Stimulated activated naive B cell treated with anti-CD40 and anti-IgM and Interleukin-4, amounts not matched to agents 10 μg/mL and 1 μg/mL and 100 μg/mL, for 72 hours (primary cell): Measurements from ENCODE around the gene ALOX12B.
"Not testable (repeated sequence)": the region's sequence is repeated elsewhere in the genome, so short reads cannot be mapped to it uniquely, and the experiment has no call there.

Source experiments
- ATAC-seq, 2 donors: fragments of 150-1000 bp; cut with Tn5 transposase; replicated peaks; 2 replicates each; pipeline ENCODE4 v1.10.0; 2021; ENCODE audit warnings: moderate library complexity in 1 of 2
- DNase-seq: peaks from one replicate; pipeline ENCODE4 v3.0.0; 2021
- H3K27ac Mint-ChIP-seq: one replicate; pipeline ENCODE4 v1.8.0; 2022; ENCODE audit warnings: mild to moderate bottlenecking, mixed read lengths
- H3K27me3 Mint-ChIP-seq, 2 donors: one replicate each; pipeline ENCODE4 v1.8.0; 2022; ENCODE audit warnings: mixed read lengths in 2 of 2
- H3K36me3 Mint-ChIP-seq, 2 donors: one replicate each; pipeline ENCODE4 v1.8.0; 2022; ENCODE audit warnings: mixed read lengths in 2 of 2, mild to moderate bottlenecking in 1 of 2
- H3K4me1 Mint-ChIP-seq, 2 donors: one replicate each; pipeline ENCODE4 v1.8.0; 2022; ENCODE audit warnings: mixed read lengths in 2 of 2, mild to moderate bottlenecking in 1 of 2
- H3K4me3 Mint-ChIP-seq, 2 donors: one replicate each; pipeline ENCODE4 v1.8.0; 2022; ENCODE audit warnings: mild to moderate bottlenecking in 2 of 2, mixed read lengths in 2 of 2, moderate library complexity in 1 of 2
- H3K9me3 Mint-ChIP-seq, 2 donors: one replicate each; pipeline ENCODE4 v1.8.0; 2022; ENCODE audit warnings: mixed read lengths in 2 of 2, mild to moderate bottlenecking in 1 of 2

ALOX12B gene

DNA sequence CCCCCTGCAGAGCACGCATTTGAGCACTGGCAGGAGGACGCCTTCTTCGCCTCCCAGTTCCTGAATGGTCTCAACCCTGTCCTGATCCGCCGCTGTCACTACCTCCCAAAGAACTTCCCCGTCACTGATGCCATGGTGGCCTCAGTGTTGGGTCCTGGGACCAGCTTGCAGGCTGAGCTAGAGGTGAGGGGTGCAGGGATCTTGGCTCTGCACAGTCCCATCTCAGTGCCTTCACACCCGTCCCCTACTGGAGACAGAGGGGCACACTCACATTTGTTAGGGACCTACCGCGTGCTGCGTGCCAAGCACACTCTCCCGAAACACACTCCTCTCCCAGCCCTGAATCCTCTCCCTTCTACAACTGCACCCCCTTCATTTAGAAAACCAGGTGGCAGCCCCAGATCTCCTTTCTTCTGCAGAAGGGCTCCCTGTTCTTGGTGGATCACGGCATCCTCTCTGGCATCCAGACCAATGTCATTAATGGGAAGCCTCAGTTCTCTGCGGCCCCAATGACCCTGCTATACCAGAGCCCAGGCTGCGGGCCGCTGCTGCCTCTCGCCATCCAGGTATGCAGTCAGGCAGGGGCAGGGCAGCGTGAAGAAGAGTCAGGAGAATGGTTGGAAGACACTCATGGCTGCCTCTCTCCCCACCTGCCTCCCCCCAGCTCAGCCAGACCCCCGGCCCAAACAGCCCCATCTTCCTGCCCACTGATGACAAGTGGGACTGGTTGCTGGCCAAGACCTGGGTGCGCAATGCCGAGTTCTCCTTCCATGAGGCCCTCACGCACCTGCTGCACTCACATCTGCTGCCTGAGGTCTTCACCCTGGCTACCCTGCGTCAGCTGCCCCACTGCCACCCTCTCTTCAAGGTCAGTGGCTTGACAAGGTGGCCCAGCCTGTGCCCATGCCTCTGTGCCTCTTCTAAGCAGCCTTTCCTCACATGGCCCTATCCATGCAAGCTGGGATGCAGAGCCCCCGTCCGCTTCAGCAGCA lies 42.4 kb downstream of the ALOX12B start:
- Mint-ChIP-seq H3K27me3 (peaks cover 20 to 46% of the 10 kb centered on the region in 2 donors), H3K9me3 (no peaks in the 10 kb centered on the region), H3K4me1 (no peaks in the 10 kb centered on the region), H3K4me3 (no peak overlapping the region), H3K27ac (no peak overlapping the region), H3K36me3 (no peaks in the 10 kb centered on the region)
- DNase-seq = no peak
- no peak for ATAC-seq

- no peak overlapping the region for H3K27ac Mint-ChIP-seq
- peaks cover 7 to 19% of the 10 kb centered on the region in 2 donors for H3K4me1 Mint-ChIP-seq
- peak in 1 of 2 donors; percentile 38 for ATAC-seq
- peaks cover 0 to 4% of the 10 kb centered on the region in 2 donors for H3K36me3 Mint-ChIP-seq
- no peaks in the 10 kb centered on the region for H3K9me3 Mint-ChIP-seq
- no peak for DNase-seq
- H3K4me3 Mint-ChIP-seq = no peak overlapping the region
- peaks cover 37 to 70% of the 10 kb centered on the region in 2 donors for H3K27me3 Mint-ChIP-seq
Measured at GRCh38 chr17:8041979-8042378, 45.5 kb downstream of the ALOX12B start.

DNA sequence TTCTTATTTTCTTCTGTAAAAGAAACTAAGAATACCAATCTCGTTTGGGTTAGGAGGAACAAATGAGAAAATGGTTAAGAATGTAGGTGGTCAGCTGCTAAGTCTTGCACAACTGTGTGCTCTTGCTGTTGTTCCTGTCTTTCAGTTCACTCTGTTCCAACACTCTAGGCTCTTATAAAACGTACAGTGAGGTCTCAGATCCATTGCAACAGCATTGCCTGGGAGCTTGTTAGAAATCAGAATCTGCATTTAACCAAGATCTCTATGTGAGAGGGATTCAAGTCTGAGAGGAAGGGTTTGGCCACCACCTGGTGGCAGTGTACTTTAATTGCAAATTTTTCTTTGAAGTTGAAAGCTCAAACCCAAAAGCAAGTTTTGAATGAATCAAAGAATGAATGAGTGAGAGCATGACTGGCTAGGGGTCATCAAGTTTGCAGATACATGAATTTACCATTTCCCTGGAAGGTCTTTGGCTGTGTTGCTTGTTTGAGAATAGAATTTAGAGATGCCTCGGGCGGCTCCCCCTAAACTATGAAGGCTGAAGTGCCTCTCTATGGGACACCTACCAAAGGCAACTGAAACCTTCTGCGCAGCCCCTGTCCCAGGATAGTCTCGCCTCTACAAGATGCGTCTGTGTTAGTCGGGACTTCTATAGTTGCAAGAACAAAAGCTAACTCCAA lies 46.1 kb downstream of the ALOX12B start:
- Mint-ChIP-seq H3K9me3 (no peaks in the 10 kb centered on the region), H3K36me3 (peaks cover 0 to 4% of the 10 kb centered on the region in 2 donors), H3K27me3 (peaks cover 32 to 64% of the 10 kb centered on the region in 2 donors), H3K4me3 (no peak overlapping the region), H3K4me1 (peaks cover 7 to 19% of the 10 kb centered on the region in 2 donors), H3K27ac (no peak overlapping the region)
- ATAC-seq = peak; percentile 67 to 70
- DNase-seq = no peak

- no peak overlapping the region for H3K27ac Mint-ChIP-seq
- no peaks in the 10 kb centered on the region for H3K9me3 Mint-ChIP-seq
- DNase-seq (no peak), ATAC-seq (no peak)
- peaks cover 7 to 19% of the 10 kb centered on the region in 2 donors for H3K4me1 Mint-ChIP-seq
- H3K27me3 Mint-ChIP-seq = peaks cover 32 to 56% of the 10 kb centered on the region in 2 donors
- H3K36me3 Mint-ChIP-seq = peaks cover 0 to 4% of the 10 kb centered on the region in 2 donors
- no peak overlapping the region for H3K4me3 Mint-ChIP-seq
Measured at GRCh38 chr17:8039611-8040168, 47.8 kb downstream of the ALOX12B start.

GRCh38 chr17:8038954-8039610 lies 48.4 kb downstream of the ALOX12B start, which contains the start of gene ALOX15B:
TSS of gene ALOX15B (plus strand) at chr17:8039059. CDS start at chr17:8039156, 97 bp downstream.
- ATAC-seq = peak in 1 of 2 donors; percentile 12
- DNase-seq = no peak
- H3K9me3 Mint-ChIP-seq = no peaks in the 10 kb centered on the region
- peak within 1 kb of the TSS in 1 of 2 donors; percentile 58 for H3K4me3 Mint-ChIP-seq
- peaks cover 7 to 19% of the 10 kb centered on the region in 2 donors for H3K4me1 Mint-ChIP-seq
- H3K36me3 Mint-ChIP-seq = peaks cover 0 to 4% of the 10 kb centered on the region in 2 donors
- peak within 1 kb of the TSS; percentile 53 for H3K27ac Mint-ChIP-seq
- H3K27me3 Mint-ChIP-seq = peaks cover 32 to 58% of the 10 kb centered on the region in 2 donors

DNA sequence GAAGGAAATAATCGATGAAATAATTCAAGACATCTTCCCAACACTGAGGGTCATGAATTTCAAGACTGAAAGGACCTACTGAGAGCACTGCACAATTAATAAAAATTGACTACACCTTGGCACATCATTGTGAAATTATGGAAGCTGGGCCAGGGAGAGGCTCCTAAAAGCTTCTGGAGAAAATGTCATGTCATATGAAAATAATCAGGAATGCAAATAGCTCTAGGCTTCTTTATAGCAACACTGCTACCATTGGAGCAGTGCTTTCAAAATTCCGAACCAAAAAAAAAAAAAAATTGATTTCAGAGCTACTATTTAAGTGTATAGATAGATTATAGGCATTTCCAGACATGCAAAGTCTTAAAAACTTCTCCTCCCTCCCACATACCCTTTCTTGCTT lies 55.1 kb downstream of the ALOX12B start:
- no peak overlapping the region for H3K27ac Mint-ChIP-seq
- peaks cover 33 to 54% of the 10 kb centered on the region in 2 donors for H3K27me3 Mint-ChIP-seq
- H3K4me3 Mint-ChIP-seq = no peak overlapping the region
- no peaks in the 10 kb centered on the region for H3K4me1 Mint-ChIP-seq
- no peaks in the 10 kb centered on the region for H3K36me3 Mint-ChIP-seq
- no peak for DNase-seq
- no peak for ATAC-seq
- H3K9me3 Mint-ChIP-seq = no peaks in the 10 kb centered on the region

GRCh38 chr17:8031950-8032349 lies 55.6 kb downstream of the ALOX12B start:
- no peak for ATAC-seq
- DNase-seq = no peak
- Mint-ChIP-seq H3K36me3 (no peaks in the 10 kb centered on the region), H3K4me3 (no peak overlapping the region), H3K9me3 (no peaks in the 10 kb centered on the region), H3K27me3 (peaks cover 35 to 56% of the 10 kb centered on the region in 2 donors), H3K4me1 (no peaks in the 10 kb centered on the region), H3K27ac (no peak overlapping the region)

DNA sequence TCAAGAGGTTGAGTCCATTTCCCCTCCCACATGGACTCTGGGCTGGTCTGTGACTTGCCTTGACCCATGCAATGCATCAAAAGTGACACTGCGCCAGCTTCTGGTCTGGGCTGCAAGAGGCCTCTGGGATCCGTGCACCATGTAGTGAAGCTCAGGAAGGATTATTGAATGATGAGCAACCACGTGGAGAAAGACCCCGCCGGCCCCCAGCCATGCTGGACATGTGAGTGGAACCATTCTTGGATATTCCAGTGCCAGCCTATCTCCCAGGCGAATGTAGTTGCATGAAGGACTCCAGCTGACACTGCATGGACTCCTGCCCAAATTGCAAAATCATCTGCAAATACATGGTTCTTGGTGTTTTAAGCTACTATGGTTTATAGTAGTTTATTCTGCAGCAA lies 56.3 kb downstream of the ALOX12B start:
- peaks cover 37 to 60% of the 10 kb centered on the region in 2 donors for H3K27me3 Mint-ChIP-seq
- no peaks in the 10 kb centered on the region for H3K4me1 Mint-ChIP-seq
- H3K4me3 Mint-ChIP-seq = no peak overlapping the region
- H3K36me3 Mint-ChIP-seq = no peaks in the 10 kb centered on the region
- no peak for ATAC-seq
- no peak for DNase-seq
- H3K9me3 Mint-ChIP-seq = no peaks in the 10 kb centered on the region
- H3K27ac Mint-ChIP-seq = no peak overlapping the region

DNA sequence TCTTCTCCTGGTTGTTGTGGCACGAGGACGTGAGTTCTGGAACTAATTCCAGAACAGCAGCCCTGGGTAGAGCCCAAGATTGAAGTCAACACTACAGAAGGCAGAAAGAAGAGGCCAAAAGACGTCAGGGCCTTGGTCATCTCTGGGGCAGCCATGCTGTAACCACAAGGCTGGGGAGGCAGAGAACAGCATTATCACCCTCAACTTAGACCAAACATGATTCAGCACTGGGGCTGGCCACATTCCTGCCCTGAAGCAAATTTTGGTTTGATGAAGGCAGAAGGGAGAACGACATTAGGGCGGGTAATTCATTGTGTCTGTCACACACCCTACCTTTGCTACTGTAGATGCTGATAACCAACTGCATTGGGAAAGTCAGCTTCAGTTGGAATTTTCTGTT lies 58.4 kb downstream of the ALOX12B start:
- H3K27ac Mint-ChIP-seq = no peak overlapping the region
- ATAC-seq = no peak
- H3K4me1 Mint-ChIP-seq = no peaks in the 10 kb centered on the region
- DNase-seq = no peak
- H3K36me3 Mint-ChIP-seq = no peaks in the 10 kb centered on the region
- H3K27me3 Mint-ChIP-seq = peaks cover 47 to 74% of the 10 kb centered on the region in 2 donors
- H3K4me3 Mint-ChIP-seq = no peak overlapping the region
- no peaks in the 10 kb centered on the region for H3K9me3 Mint-ChIP-seq

GRCh38 chr17:8025176-8025911 lies 62.2 kb downstream of the ALOX12B start:
- Mint-ChIP-seq H3K4me1 (no peaks in the 10 kb centered on the region), H3K9me3 (no peaks in the 10 kb centered on the region), H3K36me3 (no peaks in the 10 kb centered on the region), H3K27me3 (peaks cover 48 to 71% of the 10 kb centered on the region in 2 donors), H3K27ac (peak overlapping the region; percentile 43), H3K4me3 (no peak overlapping the region)
- ATAC-seq = no peak
- DNase-seq = no peak

DNA sequence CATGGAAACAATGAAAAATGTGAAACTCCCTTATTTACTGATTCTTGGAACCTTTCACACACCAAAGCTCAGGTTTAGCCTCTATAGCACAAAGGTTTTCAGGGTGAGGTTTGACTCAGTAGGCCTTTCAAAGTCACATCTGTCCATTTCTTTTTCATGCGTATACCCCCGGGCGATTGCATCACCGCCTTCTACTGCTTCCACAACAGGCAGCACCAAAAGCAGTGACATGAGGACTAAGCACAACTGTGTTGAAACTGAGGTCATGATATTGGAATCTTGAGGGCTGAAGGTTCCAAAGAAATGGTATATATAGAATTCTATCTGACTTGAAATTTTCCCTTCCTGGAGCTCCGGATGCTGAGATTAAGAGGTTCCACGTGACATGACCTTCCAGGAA lies 63.4 kb downstream of the ALOX12B start:
- H3K4me3 Mint-ChIP-seq, DNase-seq, ATAC-seq, H3K9me3 Mint-ChIP-seq, H3K36me3 Mint-ChIP-seq, H3K4me1 Mint-ChIP-seq, H3K27ac Mint-ChIP-seq: not testable (repeated sequence)
- peaks cover 53 to 75% of the 10 kb centered on the region in 2 donors for H3K27me3 Mint-ChIP-seq
